ENCODE measurements around the gene EDN1. TPM values are rescaled to one million over a fixed set of nuclear protein-coding genes. Genes with fewer than 3 reads are reported as not detected.

The EDN1 gene
- total and polyA plus RNA-seq, 10 of the 15 experiments (the other 5 are each of a cell fraction or from before 2014, with no cell fraction given) = 2.0 to 6.6 (median 3.1) TPM

GRCh38 chr6:12258591-12259075 lies 31.5 kb upstream of the EDN1 start:
- no peak overlapping the region for H3K4me3 ChIP-seq
- in situ Hi-C loops (cut with MboI) (no loop called here), intact Hi-C loops (cut with micrococcal nuclease; ENCODE audit: unreplicated experiment) (no loop called here)
- ATAC-seq (no peak), FAIRE-seq (no peak), DNase-seq (ENCODE audit: low read depth, low spot score) (no peak)
- H3K9me3 ChIP-seq (replicated peaks; ENCODE audit: control insufficient read depth, insufficient read depth, low read length) = no peaks in the 10 kb centered on the region
- BruUV-seq (replicated peaks) = no TSS peak
- peaks cover 5% of the 10 kb centered on the region for H3K4me1 ChIP-seq (ENCODE audit: control insufficient read depth, insufficient read depth, low read length)
- no peak for TF ChIP-seq TAF1 (IDR thresholded peaks at IDR 0.05; ENCODE audit: borderline replicate concordance, low read depth, low read length)
- TF ChIP-seq TBL1XR1 (IDR thresholded peaks at IDR 0.05; ENCODE audit: low read depth, low read length) = no peak
- no peak for TF ChIP-seq RFX5 (IDR thresholded peaks at IDR 0.05; ENCODE audit: low read depth, low read length)
- TF ChIP-seq MLLT1 (IDR thresholded peaks at IDR 0.05) = no peak
- no peak for TF ChIP-seq ZNF24 (IDR thresholded peaks at IDR 0.05)
- TF ChIP-seq NR2C2 (IDR thresholded peaks at IDR 0.05; ENCODE audit: borderline replicate concordance, control insufficient read depth, insufficient read length, low read depth) = no peak
- no peak for TF ChIP-seq PAX5 (IDR thresholded peaks at IDR 0.05; ENCODE audit: borderline replicate concordance, low read depth, low read length)
- TF ChIP-seq FOXM1 (IDR thresholded peaks at IDR 0.05; ENCODE audit: low read depth, low read length) = no peak
- no peak for TF ChIP-seq MTA2 (IDR thresholded peaks at IDR 0.05; ENCODE audit: low read depth)
- TF ChIP-seq CBFB (IDR thresholded peaks at IDR 0.05; ENCODE audit: low read depth) = no peak
- TF ChIP-seq ETV6 (conservative IDR thresholded peaks at IDR 0.05 in 1 of 2, IDR thresholded peaks at IDR 0.05 in 1 of 2; ENCODE audit: borderline replicate concordance in 1 of 2, low read depth in 1 of 2) = no peak
- H3K36me3 ChIP-seq (ENCODE audit: control insufficient read depth in 2 of 2, insufficient read depth in 2 of 2, low read length in 1 of 2) = no peaks in the 10 kb centered on the region
- no peak overlapping the region for H3K27ac ChIP-seq (ENCODE audit: control insufficient read depth, insufficient read depth)
- ChIA-PET POLR2A (no interaction called here), SMC1A (ENCODE audit: uncharacterized antibody, unreplicated experiment) (interaction anchor here (0.6 to 1.8 kb wide), 3 partner anchors 21 to 346 kb away, joined by 3 to 5 read pairs (median 3); no protein-coding TSS in a partner anchor), CTCF (interaction anchor here (0.9 to 1.4 kb wide), 3 partner anchors 9 to 603 kb away, joined by 3 to 4 read pairs (median 4); no protein-coding TSS in a partner anchor), RAD21 (ENCODE audit: unreplicated experiment) (interaction anchor here (1.0 kb wide), 1 partner anchor 380 kb away, joined by 3 read pairs; no protein-coding TSS in a partner anchor)
- no peaks in the 10 kb centered on the region for H3K79me2 ChIP-seq (ENCODE audit: control insufficient read depth, insufficient read depth, low read length)
- H3K9ac ChIP-seq (ENCODE audit: control insufficient read depth, insufficient read depth, low read length) = no peak overlapping the region
- H2AFZ ChIP-seq (ENCODE audit: control insufficient read depth, low read depth, low read length) = no peak overlapping the region
- H3K4me2 ChIP-seq (ENCODE audit: control insufficient read depth, insufficient read depth) = no peak overlapping the region
- WGBS (ENCODE audit: insufficient coverage, insufficient replicate concordance, low lambda C conversion rate, missing lambda C conversion rate) = 97% methylated on average over 3 of the region's 3 CpGs
- no peaks in the 10 kb centered on the region for H3K27me3 ChIP-seq (replicated peaks in 1 of 2; ENCODE audit: control insufficient read depth in 2 of 2, insufficient read depth in 2 of 2, low read length in 1 of 2)
- H4K20me1 ChIP-seq (ENCODE audit: control insufficient read depth, insufficient read depth) = no peaks in the 10 kb centered on the region
